Measurements from ENCODE around the gene INCA1.

The INCA1 gene

GRCh38 chr17:4948166-4948930 lies 49.0 kb downstream of the INCA1 start, which contains the start of gene PFN1:
TSS of gene PFN1 (minus strand) at chr17:4948530. CDS start at chr17:4948394, 136 bp downstream.
- peak; percentile 62 for DNase-seq (ENCODE audit: low read depth)

DNA sequence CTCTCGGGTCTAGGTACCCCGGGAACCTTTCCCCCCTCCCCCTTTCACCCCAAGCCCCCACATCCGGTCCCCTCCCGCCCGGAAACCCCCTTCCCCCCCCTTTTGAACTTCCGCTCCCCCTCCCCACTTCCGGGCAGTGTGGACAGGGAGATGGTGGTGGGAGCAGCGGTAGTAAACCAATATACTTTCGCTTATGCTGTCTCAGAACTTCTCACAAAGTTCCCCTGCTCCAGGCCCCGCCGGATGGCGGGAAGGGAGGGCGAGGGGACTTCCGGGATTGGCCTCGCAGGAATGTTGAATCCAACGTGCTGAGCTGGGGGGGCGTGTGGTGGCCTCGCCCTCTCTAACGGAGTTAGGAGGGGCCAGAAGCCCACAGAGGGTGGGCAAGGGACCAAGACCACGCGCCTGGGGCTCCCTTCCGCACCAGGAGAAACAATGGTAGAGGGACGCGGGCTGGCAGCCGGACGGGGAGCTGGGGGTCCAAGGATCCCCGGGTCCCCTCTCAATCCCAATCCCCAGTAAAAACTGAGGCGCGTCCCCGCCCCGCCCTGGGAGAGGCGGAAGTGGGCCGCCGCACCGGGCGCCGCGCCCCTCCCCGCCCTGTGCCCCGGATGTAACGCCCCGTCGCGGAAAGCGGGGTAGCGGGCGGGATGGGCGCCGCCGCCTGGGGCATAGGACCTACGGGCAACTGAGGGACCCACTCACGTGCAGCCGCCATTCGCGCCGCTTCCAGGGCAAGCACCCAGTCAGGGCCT lies 49.7 kb downstream of the INCA1 start:
- DNase-seq (ENCODE audit: low read depth): no peak

GRCh38 chr17:4947010-4947410 lies 50.3 kb downstream of the INCA1 start:
- DNase-seq (ENCODE audit: low read depth): no peak

- DNase-seq (ENCODE audit: low read depth): no peak
These were observed 50.9 kb downstream of the INCA1 start for GRCh38 chr17:4946312-4946976.

DNA sequence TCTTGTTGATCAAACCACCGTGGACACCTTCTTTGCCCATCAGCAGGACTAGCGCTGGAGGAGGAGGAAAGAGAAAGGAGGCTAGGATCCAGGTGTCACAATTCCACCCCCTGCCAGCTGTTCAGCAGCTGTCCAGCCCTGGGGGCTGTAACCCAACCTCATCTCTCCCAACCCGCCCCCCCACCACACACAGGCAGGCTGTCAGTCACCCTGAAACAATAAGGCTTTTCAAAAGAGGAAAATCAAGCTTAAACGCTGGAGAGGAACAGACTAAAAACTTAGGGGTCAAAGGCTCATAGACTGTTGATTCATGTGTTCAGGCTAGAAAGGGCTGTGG lies 51.4 kb downstream of the INCA1 start:
- no peak for DNase-seq (ENCODE audit: low read depth)

DNA sequence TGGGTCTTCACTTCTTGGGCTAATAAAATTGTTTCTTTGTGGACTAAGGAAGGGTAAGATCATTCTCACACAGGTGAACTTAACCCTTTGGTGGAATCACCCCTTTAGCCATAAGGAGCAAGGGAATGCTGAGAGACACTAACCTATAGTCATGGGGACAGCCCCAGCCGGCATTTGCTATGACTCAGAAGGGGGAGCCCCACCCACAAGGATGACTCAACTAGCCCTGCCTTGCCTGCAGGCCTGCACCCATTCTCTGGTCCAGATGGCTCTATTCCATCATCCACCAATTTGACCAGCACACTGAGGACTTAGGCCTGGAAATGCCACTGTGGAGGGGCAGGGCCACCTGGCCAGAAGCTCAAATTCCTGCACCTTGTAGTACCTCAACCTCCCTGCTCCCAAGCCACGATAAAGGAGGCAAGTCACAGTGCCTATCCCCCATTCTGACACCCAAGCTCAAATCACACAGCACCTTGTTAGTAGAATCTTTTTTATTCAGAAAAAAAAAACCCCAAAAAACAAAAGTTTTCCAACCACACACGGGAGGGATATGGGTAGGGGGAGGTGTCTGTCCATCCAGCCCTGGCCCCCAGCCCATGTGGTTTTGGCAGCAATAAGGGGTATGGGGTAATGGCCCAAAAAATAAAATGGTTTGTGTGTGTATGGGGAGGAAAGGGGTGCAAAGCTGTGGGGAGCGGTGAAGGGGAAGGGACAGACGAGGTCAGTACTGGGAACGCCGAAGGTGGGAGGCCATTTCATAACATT lies 52.0 kb downstream of the INCA1 start:
- peak; percentile 66 for DNase-seq (ENCODE audit: low read depth)

- DNase-seq (ENCODE audit: low read depth): no peak
These were observed 52.7 kb downstream of the INCA1 start for GRCh38 chr17:4944554-4945175.

DNA sequence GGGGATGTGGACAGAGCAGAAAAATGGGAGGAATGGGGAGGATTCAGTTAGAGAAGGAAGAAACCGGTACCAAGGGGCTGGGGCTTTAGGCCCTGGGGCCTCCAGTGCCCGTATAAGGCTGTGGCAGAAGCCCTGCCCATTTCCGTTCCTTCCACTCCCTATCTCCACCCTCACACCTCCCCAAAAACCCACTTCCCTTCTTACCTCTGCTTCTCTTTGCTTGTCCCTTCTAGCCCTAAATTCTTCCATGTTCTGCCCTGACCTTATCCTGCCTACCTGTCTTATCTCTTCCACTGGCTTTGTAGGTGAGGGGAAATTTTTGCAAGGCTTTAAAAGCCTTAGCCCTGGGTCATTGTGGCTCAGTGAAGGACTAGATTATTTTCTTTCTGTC lies 53.2 kb downstream of the INCA1 start:
- DNase-seq (ENCODE audit: low read depth): no peak

- no peak for DNase-seq (ENCODE audit: low read depth)
These were observed 54.4 kb downstream of the INCA1 start for GRCh38 chr17:4942760-4943508.

DNA sequence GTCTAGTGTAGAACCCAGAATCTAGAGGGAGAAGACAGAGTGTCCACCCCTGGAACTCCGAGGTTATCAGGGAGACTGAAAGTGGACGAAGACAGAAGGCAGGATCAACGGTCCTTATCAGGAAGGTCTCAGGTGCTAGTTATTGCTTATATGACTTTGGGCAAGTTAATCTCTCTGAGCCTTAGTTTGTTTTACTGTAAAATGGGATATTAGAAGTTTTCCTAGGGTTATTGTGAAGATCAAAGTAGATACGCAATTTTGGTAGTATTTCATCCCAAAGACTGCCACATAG lies 56.1 kb downstream of the INCA1 start:
- DNase-seq (ENCODE audit: low read depth): no peak

DNA sequence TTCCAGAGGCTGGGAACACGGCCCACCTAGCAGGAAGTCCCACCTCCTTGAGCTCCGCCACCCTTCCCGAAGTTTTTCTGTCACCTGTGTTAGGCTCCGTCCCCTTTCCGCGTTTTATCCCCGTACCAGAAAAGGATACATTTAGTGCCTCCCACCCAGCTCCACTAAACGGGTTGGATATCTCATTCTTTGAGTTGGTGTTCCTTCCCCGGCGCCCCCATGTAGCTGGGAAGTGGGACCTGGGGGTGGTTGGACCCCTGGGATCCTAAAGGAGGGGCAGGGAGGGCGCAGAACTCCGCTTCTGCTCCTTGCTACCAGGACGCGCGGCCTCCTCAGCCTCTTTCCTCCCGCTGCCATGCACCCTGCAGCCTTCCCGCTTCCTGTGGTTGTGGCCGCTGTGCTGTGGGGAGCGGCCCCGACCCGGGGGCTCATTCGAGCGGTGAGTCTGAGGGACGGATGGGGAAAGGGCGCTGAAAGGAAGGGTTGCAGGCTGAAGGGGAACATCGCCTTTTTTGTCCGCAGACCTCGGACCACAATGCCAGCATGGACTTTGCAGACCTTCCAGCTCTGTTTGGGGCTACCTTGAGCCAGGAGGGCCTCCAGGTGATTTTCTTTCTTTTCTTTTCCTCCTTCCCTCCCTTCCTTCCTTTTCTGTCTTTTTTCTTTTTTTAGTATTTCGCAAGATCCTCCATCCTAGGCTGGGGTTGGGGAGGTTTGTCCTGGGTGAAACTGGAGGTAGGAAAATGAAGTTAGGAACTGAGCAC lies 56.6 kb downstream of the INCA1 start:
- no peak for DNase-seq (ENCODE audit: low read depth)

DNA sequence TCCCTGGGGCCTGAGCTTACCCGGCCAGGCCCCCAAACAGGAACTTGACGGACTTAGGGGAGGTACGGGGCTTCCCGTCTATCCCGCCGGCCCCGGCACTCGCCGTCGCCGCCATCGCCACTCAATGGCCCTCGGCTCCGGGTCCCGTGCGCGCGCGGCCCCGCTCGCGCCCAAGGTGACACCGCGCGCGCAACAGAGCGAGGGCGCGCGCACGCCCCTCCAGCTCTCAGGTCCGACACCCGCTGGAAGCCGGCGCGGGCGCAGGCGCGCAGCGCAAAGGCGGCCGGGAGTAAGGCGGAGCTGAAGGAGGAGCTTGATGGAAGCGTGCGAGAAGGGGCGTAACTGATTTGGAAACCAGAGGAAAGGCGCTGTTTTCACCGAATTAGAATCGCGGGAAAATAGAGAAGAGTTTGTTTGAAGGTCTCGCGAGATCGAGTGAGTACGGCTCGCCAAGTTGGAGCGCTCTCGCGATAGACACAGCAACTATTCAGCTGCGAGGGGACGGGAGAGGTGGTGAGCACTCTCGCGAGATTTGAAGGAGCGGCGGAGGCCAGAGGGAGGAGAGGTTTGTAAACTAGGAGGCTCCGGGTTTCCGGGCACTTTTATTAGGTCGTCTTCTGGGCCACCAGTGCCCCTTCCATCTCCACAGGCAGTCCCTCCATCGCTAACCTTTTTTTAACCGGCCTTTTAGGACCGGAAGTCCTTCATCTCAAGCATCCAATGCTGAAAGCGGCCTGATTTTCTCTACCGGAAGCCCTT lies 57.3 kb downstream of the INCA1 start, which contains the start of the genes RNF167 and SLC25A11:
RNF167 (plus strand) TSS at position 473 of the 759 bp plus-strand sequence. CDS start 642 bp downstream, outside the sequence.
SLC25A11 (minus strand) TSS at position 251 of the 759 bp plus-strand sequence; CDS start at position 115, 136 bp downstream.
- peak; percentile 94 for DNase-seq (ENCODE audit: low read depth)

- no peak for DNase-seq (ENCODE audit: low read depth)
These were observed 57.9 kb downstream of the INCA1 start for GRCh38 chr17:4939546-4939795.

GRCh38 chr17:4938688-4939545 lies 58.4 kb downstream of the INCA1 start:
- no peak for DNase-seq (ENCODE audit: low read depth)

All from HS-27A (cell line).